Activated CD8-positive, alpha-beta memory T cell treated with anti-CD3 and anti-CD28 coated beads, Interleukin-2, amount 50 U/mL, for 1 hour (primary cell): ENCODE measurements around the gene S1PR1.
"Not testable (repeated sequence)": the region's sequence is repeated elsewhere in the genome, so short reads cannot be mapped to it uniquely, and the experiment has no call there.

Experiments used
- DNase-seq: peaks from one replicate; pipeline ENCODE4 v3.0.0-alpha.2; 2020; ENCODE audit errors: extremely low read depth

S1PR1 gene

DNA sequence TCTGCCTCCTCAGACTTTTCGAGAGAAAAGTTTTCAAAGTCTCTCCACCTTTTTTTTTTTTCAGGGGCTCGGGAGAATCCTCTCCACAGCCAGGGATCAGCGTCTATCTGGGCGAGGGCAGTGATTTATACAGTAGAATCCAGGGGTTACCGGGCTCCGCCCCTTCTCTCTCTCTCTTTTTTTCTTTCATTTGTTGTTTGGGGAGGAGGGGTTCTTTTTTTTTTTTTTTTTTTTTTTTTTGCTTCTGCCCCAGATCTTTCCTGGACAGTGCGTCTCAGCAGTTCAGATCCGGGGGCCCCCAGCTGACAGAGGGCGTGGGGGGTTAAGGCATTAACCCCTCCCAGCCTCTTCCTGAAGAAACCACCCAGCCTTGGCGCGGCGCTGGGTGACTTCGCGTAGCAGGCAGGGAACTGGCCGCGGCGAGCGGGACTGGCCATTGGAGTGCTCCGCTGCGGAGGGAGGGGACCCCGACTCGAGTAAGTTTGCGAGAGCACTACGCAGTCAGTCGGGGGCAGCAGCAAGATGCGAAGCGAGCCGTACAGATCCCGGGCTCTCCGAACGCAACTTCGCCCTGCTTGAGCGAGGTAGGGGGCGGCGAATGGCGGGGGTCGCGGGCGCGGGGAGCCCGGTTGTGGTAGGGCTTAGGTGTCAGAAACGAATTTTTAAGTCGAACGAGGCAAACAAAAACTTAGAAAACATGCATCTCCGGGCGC, at the start of gene S1PR1:
Gene S1PR1, plus strand, starts transcription at position 504 of the 713 bp plus-strand sequence. CDS start 1,966 bp downstream, outside the sequence.
- DNase-seq: peak; percentile 64

GRCh38 chr1:101187297-101187696, 49.5 kb upstream of the S1PR1 start:
- no peak for DNase-seq

GRCh38 chr1:101188331-101188730, 48.5 kb upstream of the S1PR1 start:
- no peak for DNase-seq

- DNase-seq: not testable (repeated sequence)
These were observed 47.9 kb upstream of the S1PR1 start for GRCh38 chr1:101188968-101189367.

GRCh38 chr1:101190441-101190840, 46.4 kb upstream of the S1PR1 start:
- DNase-seq: no peak

GRCh38 chr1:101191049-101191448, 45.8 kb upstream of the S1PR1 start:
- no peak for DNase-seq

- DNase-seq: no peak
These were observed 43.1 kb upstream of the S1PR1 start for GRCh38 chr1:101193733-101194169.

GRCh38 chr1:101194746-101195145, 42.1 kb upstream of the S1PR1 start:
- no peak for DNase-seq

GRCh38 chr1:101196668-101197067, 40.2 kb upstream of the S1PR1 start:
- no peak for DNase-seq

DNA sequence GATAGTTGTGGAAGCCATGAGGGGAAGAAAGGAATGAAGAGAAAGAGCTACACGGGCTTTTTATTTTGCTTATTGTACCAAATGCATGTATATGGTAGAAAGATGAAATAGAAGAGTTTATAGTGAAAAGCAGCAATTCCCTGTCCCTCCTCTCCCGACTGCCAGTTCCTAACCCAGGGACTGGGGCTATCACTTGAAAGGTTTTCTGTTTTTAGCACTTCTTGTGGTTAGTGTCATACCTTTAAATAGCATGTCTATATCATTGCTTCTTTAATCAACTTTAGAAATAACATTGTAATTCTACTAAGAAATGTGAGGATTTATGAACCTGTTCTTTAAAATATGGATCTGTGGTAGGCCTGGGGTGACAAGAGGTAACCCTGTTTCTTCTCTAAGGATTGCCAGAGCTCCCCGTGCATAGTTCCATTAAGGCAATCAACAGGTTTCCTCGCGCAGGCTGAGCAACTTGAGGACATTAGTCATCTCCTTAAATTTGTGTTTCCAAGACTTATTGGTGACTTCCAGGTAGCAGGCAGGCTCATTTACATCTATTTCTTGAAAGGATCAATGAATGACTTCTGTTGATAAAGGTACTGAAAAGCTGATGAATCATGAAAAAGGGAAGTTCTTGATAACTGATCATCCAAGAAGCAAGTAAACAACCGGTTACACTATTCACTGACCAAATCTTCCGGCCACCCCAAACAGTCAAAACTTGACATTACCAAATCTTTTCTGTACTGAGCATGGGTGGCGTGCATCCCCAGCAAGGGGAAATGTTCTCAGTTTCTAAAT, 37.8 kb upstream of the S1PR1 start:
- DNase-seq: no peak

GRCh38 chr1:101199637-101199982, 37.2 kb upstream of the S1PR1 start:
- DNase-seq: no peak

- DNase-seq: no peak
These were observed 36.3 kb upstream of the S1PR1 start for GRCh38 chr1:101200513-101200912.

GRCh38 chr1:101203820-101204540, 32.8 kb upstream of the S1PR1 start:
- DNase-seq: no peak

DNA sequence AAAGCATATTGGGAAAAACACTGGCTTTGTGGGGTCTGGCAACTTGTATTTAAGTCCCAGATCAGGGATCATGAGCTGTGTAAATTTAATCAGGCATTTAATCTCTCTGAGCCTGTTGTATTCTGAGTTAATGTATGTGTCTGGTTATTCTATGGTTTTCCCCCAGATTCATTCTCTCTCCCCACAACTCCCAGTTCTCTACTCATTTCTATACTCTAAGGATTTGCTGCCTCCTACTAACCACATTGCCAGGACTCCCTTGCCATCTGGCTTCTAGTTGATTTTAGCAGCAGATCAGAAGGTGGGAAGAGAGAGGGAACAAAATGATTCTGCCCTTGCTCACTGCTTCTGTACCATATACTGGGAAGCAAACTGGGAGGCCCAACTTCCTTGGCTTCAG, 31.4 kb upstream of the S1PR1 start:
- DNase-seq: no peak

DNA sequence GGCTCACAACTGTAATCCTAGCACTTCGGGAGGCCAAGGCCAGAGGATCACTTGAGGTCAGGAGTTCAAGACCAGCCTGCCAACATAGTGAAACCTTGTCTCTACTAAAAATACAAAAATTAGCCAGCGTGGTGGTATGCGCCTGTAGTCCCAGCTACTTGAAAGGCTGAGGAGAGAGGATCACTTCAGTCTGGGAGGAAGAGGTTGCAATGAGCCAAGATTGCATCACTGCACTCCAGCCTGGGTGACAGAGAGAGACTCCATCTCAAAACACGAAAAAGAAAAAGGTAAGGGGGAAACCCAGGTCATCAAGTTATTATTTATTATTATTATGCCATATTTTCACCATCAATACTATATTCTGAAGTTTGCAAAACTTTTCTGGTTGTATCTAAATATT, 30.7 kb upstream of the S1PR1 start:
- not testable (repeated sequence) for DNase-seq

DNA sequence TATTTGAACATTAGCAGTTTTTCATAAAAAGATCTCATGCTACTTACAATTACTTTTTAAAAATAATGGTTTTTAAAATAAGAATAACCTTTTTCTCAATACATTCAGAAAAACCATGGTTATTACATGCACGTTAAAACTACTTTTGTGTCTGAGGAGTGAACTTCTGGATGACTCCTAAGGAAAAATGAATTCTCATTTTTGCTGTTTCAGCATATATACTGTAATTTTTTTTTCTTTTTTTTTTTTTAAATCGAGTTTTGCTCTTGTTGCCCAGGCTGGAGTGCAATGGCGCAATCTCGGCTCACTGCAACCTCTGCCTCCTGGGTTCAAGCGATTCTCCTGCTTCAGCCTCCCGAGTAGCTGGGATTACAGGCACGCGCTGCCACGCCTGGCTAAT, 29.5 kb upstream of the S1PR1 start:
- DNase-seq: not testable (repeated sequence)

DNA sequence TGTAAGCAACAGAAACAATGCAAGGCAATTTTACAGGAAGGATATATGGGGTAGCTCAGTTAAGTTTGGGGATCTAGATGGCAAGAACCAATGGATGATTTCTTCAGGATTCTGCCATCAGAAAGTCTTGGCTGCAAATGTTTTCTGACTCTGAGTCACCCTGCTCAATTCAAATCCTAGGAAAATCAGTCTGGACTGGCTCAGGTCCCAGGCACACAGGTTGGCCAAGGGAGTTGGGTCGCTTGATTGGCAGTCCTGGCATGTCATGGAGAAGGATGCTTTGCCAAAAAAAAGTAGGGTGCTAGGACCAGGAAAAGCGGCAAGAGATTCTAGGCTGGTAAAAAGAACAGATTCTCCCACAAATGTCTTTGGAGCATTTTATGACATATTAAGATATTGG, 28.9 kb upstream of the S1PR1 start:
- DNase-seq: no peak

DNA sequence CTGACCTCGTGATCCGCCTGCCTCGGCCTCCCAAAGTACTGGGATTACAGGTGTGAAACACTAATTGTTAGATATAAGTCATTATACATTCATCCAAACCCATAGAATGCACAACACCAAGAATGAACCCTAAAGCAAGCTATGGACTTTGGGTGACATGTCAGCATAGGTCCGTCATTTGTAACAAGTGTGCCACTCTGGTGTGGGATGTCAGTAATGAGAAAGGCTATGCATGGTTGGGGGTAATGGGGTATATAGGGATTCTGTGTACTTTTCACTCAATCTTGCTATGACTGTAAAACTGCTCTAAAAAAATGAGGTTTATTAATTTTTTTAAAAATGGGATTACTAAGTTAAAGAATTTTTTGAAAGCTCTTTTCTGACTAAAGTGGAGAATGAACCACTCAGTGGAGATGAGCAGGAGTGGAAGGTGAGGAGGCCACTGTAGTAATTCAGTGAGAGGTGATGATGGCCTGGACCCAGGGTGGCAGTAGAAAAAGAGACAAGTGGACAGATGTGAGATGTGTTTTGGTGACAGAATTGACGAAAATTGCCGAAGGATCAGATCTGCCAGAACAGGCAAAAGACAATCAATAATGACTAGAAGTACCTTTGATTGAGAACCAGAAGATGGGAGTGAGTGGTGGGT, 21.3 kb upstream of the S1PR1 start:
- DNase-seq: no peak

DNA sequence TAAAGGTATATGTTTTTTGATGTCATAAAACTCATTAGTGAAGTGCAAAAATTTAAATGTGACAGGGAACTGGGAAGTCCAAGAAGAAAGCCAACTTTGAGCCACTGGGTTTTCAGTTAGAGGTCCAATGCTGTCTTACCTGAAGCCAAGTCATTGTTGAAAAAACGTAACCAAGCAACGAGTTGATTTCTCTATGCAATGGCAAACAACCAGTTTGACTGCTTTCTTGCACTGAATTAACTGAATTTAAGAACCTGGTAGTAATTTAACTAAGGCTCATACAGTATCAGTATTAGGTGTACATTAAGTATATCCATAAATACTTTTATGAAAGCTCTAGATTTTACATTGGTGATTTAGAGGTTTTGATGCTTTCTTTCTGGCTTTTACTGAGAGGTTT, 20.2 kb upstream of the S1PR1 start:
- no peak for DNase-seq

DNA sequence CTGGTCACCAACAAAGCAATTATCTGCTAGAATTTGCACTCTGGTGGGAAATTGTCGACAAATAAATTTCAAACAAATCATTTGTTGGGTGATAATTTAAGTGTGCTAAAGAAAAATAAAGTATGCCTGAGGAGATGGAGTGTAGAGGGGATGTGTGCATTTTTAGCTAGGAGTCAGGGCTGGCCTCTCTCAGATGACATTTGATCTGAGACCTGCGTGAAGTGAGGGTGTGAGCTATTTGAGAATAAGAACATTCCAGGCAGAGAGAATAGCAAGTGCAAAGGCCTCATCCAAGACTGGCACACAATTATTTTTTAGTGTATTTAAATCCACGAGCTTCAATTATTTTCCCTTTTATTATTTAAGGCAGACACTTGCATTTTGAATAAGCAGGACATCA, 19.7 kb upstream of the S1PR1 start:
- DNase-seq: no peak

DNA sequence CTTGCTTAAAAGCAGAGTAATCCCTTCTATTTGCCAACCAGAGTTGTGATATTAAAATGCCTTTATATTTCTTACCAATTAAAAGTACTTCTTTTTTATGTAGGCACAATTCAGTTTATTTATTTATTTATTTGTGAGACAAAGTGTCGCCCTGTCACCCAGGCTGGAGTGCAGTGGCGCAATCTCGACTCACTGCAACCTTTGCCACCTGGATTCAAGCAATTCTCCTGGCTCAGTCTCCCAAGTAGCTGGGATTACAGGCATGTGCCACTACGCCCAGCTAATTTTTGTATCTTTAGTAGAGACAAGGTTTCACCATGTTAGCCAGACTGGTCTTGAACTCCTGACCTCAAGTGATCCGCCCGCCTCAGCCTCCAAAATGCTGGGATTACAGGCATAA, 17.9 kb upstream of the S1PR1 start:
- DNase-seq: not testable (repeated sequence)
